ENCODE data around the gene DCAKD.

DCAKD gene

DNA sequence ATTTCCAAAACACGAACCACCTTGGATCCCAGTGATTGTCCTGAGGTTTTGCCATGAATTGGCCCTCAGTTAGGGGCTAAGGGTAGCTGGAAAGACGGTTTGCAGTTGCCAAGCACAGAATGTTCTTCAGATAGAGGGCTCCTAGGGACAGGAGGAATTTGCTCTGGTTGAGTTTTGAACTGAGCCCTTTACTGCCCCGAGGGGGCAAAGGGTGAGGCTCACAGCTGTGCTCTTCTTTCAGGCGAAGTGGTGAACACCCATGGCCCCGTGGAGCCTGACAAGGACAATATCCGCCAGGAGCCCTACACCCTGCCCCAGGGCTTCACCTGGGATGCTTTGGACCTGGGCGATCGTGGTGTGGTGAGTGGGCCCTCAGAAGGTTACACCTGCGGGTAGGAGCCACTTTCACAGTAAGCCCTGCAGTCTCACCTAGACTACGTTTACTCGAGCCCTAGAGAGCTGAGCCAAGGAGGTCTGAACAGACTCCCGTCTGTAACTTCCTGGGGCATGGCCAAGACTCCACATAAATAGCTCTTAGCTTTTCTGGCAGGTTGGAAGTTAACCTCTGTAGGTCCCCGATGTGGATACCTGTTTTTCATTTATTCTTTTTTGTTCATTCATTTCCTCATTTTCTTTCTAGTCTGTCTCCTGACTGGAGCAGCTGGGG is 42.1 kb upstream of the DCAKD start:
- Histone ChIP-seq H3K4me1 (ENCODE audit: control insufficient read depth in 1 of 2, insufficient read depth in 1 of 2, low read depth in 1 of 2, low read length in 1 of 2) (no peaks in the 10 kb centered on the region), H3K9me3 (no peaks in the 10 kb centered on the region), H3K27ac (no peak overlapping the region), H3K36me3 (peaks cover 98% of the 10 kb centered on the region), H3K27me3 (no peaks in the 10 kb centered on the region), H3K4me3 (ENCODE audit: low read depth in 1 of 2, low read length in 1 of 2) (no peak overlapping the region)
- TF ChIP-seq, protein P1, sequence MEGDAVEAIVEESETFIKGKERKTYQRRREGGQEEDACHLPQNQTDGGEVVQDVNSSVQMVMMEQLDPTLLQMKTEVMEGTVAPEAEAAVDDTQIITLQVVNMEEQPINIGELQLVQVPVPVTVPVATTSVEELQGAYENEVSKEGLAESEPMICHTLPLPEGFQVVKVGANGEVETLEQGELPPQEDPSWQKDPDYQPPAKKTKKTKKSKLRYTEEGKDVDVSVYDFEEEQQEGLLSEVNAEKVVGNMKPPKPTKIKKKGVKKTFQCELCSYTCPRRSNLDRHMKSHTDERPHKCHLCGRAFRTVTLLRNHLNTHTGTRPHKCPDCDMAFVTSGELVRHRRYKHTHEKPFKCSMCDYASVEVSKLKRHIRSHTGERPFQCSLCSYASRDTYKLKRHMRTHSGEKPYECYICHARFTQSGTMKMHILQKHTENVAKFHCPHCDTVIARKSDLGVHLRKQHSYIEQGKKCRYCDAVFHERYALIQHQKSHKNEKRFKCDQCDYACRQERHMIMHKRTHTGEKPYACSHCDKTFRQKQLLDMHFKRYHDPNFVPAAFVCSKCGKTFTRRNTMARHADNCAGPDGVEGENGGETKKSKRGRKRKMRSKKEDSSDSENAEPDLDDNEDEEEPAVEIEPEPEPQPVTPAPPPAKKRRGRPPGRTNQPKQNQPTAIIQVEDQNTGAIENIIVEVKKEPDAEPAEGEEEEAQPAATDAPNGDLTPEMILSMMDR (IDR thresholded peaks at IDR 0.05) = no peak

DNA sequence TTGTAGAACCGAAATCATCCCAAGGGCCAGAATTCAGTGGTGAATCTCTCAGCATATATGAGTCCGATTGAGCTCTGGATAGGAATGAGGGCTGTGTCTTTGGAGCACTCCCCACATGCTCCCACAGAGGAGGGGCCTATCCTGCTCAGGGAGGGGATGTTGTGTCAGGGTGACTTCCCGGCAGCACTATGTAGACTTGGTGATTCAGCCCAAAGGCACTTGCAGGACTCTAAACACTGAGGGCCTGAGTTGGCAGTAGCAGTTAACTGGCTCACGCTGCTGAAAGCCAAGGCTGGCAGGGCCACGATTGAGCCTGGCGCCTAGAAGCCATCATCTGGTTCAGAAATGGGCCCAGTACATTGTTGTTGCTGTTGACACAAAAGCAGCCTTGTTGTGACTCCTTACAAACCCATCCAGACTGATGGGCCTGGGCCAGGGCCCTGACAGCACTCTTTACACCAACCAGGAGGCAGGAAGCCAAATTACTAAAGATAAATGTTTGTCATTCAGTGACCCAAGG is 41.5 kb upstream of the DCAKD start:
- Histone ChIP-seq H3K27me3 (no peaks in the 10 kb centered on the region), H3K4me3 (ENCODE audit: low read depth in 1 of 2, low read length in 1 of 2) (no peak overlapping the region), H3K27ac (no peak overlapping the region), H3K36me3 (peaks cover 98% of the 10 kb centered on the region), H3K9me3 (no peaks in the 10 kb centered on the region), H3K4me1 (ENCODE audit: control insufficient read depth in 1 of 2, insufficient read depth in 1 of 2, low read depth in 1 of 2, low read length in 1 of 2) (no peaks in the 10 kb centered on the region)
- TF ChIP-seq, protein P1 (IDR thresholded peaks at IDR 0.05) = no peak

DNA sequence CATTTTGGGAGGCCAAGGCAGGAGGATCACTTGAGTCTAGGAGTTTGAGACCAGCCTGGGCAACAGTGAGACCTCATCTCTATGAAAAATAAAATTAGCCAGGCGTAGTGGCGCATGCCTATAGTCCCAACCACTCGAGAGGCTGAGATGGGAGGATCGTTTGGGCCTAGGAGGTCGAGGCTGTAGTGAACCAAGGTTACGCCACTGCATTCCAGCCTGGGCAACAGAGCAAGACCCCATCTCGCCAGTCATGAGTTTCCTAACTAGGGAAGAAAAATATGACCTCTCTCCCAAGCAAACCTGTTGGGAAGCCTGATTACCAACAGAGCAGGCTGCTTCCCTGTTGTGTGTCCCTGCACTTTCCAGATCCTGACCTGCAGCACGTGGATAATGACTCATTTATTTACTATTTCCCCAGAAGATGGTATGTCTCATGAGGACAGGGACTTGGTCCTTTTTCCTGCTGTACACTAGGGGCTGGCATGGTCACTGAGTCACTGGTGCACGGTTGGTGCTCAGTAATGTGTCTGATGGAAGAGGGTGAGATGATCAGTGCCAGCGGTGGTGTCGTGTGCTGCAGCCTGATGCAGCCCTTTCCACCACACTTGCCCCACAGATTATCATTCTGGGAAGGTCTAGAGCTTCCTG is 40.5 kb upstream of the DCAKD start:
- no peaks in the 10 kb centered on the region for H3K4me1 ChIP-seq (ENCODE audit: control insufficient read depth in 1 of 2, insufficient read depth in 1 of 2, low read depth in 1 of 2, low read length in 1 of 2)
- H3K36me3 ChIP-seq = peaks cover 98% of the 10 kb centered on the region
- H3K9me3 ChIP-seq = no peaks in the 10 kb centered on the region
- TF ChIP-seq, protein P1 (IDR thresholded peaks at IDR 0.05) = no peak
- H3K27me3 ChIP-seq = no peaks in the 10 kb centered on the region
- no peak overlapping the region for H3K27ac ChIP-seq
- no peak overlapping the region for H3K4me3 ChIP-seq (ENCODE audit: low read depth in 1 of 2, low read length in 1 of 2)

DNA sequence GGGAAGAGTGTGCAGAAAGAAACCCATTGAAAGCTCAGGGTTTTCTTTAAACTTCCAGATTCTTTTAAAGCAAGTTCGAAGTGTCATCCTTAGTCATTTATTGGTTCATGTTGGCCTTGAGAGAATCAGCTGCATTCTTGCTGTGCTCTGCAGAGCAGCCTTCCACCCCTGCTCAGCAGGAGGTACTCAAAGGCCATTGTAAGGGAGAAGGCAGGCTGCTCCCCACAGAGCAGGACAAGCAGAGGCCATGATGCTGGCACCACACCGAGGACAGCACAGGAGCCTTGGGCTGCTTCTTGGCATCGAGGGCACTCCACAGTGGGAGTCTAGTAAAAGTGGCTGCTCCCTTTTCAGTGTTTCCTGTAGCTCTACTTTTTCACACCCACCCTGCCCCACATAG is 39.3 kb upstream of the DCAKD start:
- TF ChIP-seq, protein P1 (IDR thresholded peaks at IDR 0.05) = no peak
- no peaks in the 10 kb centered on the region for H3K4me1 ChIP-seq (ENCODE audit: control insufficient read depth in 1 of 2, insufficient read depth in 1 of 2, low read depth in 1 of 2, low read length in 1 of 2)
- H3K36me3 ChIP-seq = peaks cover 94% of the 10 kb centered on the region
- H3K9me3 ChIP-seq = no peaks in the 10 kb centered on the region
- H3K27me3 ChIP-seq = no peaks in the 10 kb centered on the region
- no peak overlapping the region for H3K4me3 ChIP-seq (ENCODE audit: low read depth in 1 of 2, low read length in 1 of 2)
- H3K27ac ChIP-seq = no peak overlapping the region

DNA sequence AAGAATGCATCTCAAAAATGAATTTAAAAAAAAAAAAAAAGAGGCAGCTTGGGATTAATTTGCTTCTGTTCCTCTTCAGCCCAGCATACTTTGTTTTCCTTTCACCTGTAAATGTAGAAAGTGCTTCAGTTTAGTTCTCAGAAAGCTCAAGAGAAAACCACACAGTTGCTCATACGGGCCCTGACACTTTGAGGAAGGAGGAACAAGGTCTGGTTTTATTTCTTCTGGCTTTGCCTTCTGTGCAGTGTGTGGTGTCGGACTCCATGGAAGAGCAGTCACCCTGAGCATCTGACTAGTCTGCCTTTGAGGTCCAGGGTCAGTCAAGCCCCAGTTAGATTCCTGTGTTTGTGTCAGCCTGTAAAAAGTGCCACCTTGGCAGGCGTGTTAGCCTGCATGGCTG is 37.3 kb upstream of the DCAKD start:
- Histone ChIP-seq H3K4me1 (ENCODE audit: control insufficient read depth in 1 of 2, insufficient read depth in 1 of 2, low read depth in 1 of 2, low read length in 1 of 2) (no peaks in the 10 kb centered on the region), H3K4me3 (ENCODE audit: low read depth in 1 of 2, low read length in 1 of 2) (no peak overlapping the region), H3K9me3 (no peaks in the 10 kb centered on the region), H3K27ac (no peak overlapping the region), H3K27me3 (no peaks in the 10 kb centered on the region), H3K36me3 (peaks cover 92% of the 10 kb centered on the region)
- TF ChIP-seq, protein P1 (IDR thresholded peaks at IDR 0.05) = no peak
